HG03039 (cell line): ENCODE data around the gene DIPK1A.
"Not testable (repeated sequence)": the region's sequence is repeated elsewhere in the genome, so short reads cannot be mapped to it uniquely, and the experiment has no call there.

Source experiments
- ATAC-seq: cut with Tn5 transposase; IDR thresholded peaks from one replicate; pipeline ENCODE4 v1.9.1; 2021; ENCODE audit warnings: mild to moderate bottlenecking, moderate library complexity; ENCODE audit not compliant: unreplicated experiment

Gene DIPK1A

DNA sequence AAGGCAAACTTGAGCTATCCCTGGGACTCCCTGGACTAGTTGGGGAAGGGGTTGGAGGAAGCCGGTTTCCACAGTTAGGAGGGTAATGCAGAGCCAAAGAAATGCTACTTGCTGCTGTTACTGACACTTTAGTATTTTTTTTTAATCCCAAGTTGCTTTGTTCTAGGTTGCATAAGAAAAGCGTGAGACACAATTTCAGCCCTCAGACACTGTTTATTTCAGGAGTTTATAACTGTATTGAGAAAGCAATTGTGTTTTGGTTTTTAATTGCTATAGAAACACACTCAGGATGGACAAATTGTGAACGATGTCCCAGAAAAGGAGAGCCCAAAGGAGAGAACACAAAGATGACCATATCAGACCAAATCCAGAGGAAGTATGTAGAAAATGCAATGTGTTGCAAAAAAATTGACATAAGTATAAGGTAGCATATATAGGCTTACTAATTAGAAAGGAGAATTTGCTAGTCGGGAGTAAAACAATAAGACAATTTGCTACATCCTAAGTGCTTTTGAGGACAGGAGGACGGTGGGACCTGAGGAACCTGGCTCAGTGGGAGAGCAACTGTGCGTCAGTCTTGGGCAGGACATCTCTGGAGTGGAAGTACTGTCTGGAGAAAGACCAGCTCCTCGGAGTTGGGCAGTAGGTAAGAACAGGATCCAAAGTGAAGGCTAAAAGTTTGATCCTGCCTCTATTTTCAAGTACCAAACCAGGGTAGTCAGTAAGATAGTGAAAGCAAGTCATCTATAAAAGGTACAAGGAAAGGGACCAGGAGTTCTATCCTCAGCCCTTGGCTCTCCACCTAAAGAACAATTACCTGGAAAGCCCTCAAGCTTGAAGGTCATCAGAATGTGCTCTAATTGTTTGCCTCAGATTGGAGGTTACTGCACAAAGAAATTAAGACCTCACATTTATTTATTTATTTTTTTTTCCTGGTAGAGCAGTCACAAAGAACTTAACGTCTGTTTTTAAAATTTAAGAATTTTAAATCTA lies 39.9 kb downstream of the DIPK1A start:
- ATAC-seq: no peak

GRCh38 chr1:92916899-92917298 lies 44.4 kb downstream of the DIPK1A start:
- ATAC-seq: no peak

DNA sequence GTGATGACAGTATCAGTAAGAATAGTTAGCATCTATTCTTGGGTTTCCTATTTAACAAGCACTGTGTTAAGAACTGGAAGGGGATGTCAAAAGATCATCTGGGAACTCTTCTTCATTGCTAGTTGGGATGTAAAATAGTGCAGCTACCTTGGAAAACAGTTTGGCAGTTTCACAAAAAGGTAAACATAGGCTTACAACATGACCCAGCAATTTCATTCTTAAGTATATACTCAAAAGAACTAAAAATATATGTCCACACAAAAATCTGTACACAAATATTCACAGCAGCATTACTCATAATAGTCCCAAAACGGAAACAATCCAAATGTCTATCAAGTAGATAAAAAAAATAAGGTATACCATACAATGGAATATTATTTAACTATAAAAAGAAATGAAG lies 45.7 kb downstream of the DIPK1A start:
- no peak for ATAC-seq

GRCh38 chr1:92913093-92913819 lies 48.0 kb downstream of the DIPK1A start:
- no peak for ATAC-seq

GRCh38 chr1:92910081-92910480 lies 51.2 kb downstream of the DIPK1A start:
- ATAC-seq: no peak

GRCh38 chr1:92909321-92909720 lies 51.9 kb downstream of the DIPK1A start:
- no peak for ATAC-seq

DNA sequence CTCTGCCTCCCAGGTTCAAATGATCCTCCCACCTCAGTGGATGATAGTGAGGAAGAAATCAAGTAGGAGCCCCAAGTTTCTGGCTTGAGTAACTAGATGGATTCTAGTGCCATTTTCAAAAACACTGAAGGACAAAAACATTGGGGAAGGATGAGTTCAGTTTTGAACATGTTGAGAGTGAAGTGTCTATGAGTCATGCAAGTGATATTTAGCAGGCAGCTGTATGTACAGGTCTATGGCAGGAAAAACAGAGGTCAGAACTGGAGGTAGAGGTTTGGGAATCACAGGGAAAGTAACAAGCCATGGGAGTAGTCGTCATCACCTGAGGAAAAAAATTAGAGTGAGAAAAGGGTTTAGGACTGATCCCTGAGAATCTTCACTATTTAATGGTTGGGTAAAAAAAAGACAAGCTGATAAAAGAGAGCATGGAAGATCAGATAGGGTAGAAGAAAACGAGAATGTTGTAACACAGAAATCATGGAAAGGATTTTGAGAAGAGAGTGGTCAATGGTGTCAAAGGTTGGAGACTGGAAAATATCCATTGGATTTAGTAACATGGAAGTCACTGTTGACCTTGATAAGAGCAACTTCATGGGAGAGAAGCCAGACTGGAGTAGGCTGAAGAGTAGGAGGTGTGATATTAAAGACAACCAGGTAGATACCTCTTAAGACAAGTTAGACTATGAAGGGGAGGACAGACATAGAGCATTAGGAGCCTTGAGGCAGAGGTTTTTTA lies 53.1 kb downstream of the DIPK1A start:
- no peak for ATAC-seq

GRCh38 chr1:92903765-92904164 lies 57.5 kb downstream of the DIPK1A start:
- ATAC-seq: no peak

- no peak for ATAC-seq
Measured at GRCh38 chr1:92902406-92902744, 58.9 kb downstream of the DIPK1A start.

DNA sequence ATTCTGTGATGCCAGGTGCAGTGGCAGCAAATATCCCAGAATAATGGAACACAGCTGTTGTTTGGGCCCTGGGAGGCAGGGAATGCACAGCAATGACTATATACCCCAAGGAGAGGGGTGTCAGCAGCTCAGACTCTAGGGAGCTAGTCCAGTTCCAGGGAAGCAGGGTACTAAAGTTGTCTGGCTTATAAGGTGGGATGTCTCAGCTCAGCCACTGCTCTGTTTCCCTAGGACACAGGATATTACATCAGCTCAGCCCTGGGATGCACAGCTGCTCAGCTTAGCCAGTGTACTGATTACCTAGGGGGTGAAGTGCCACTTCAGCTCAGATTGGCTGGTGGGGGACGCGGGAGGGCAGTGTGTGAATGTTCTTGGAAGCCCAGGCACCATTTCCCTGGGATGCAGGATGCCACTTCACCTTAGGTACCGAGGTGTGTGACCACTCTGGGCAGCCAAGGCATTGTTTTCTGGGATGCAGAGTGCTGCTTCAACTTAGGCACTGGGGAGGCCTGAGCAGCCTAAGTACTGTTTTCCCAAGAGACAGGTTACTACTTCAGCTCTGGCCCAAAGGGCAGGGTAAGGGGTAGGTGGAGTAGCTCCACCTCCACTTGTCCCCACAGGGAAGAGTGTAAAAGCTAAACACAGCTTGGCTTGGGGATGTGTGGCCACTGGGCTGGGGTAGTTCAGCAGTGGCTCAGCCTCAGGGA lies 59.4 kb downstream of the DIPK1A start:
- ATAC-seq: no peak

- no peak for ATAC-seq
Measured at GRCh38 chr1:92901126-92901525, 60.1 kb downstream of the DIPK1A start.

GRCh38 chr1:92900539-92900938 lies 60.7 kb downstream of the DIPK1A start:
- no peak for ATAC-seq

DNA sequence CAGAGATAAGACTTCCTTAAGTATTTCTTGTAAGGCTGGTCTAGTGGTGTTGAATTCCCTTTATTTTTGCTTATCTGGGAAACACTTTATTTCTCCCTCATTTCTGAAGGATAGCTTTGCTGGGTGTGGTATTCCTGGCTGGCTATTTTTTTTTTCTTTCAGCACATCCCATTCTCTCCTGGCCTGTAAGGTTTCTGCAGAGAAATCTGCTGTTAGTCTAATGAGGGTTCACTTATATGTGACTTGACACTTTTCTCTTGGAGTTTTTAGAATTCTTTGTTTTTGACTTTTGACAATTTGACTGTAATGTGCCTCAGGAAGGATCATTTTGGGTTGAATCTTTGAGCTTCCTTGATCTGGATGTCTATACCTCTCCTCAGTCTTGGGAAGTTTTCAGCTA lies 61.5 kb downstream of the DIPK1A start:
- no peak for ATAC-seq

DNA sequence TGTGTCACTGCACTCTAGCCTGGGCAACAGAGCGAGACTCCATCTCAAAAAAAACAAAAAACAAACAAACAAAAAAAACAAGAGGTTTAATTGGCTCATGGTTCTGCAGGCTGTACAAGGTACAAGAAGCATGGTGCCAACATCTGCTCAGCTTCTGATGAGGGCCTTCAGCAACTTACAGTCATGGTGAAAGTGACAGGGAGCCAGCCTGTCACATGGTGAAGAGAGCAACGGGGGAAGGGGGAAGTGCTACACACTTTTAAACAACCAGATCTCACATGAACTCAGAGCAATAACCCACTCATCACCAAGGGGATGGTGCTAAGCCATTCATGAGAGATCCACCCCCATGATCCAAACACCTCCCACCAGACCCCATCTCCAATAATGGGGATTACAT lies 63.2 kb downstream of the DIPK1A start:
- ATAC-seq: not testable (repeated sequence)

GRCh38 chr1:92887465-92887864 lies 73.8 kb downstream of the DIPK1A start:
- no peak for ATAC-seq

DNA sequence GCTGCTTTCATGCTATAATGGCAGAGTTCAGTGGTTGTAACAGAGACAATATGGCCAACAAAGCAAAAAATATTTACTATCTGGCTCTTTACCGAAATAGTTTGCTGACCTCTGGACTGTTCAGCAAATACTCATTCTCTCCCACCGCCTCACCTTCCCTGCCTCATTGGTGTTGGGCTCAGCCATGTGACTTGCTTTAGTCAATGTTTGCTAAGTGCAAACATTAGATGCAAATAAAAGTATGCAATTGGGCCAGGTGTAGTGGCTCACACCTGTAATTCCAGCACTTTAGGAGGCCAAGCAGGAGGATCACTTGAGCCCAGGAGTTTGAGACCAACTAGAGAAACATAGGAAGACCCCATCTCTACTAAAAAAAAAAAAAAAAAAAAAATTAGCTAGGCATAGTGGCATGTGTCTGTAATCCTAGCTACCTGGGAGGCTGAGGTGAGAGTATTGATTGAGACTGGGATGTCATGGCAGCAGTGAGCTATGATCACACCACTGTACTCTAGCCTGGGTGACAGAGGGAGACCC lies 74.3 kb downstream of the DIPK1A start:
- ATAC-seq: no peak

DNA sequence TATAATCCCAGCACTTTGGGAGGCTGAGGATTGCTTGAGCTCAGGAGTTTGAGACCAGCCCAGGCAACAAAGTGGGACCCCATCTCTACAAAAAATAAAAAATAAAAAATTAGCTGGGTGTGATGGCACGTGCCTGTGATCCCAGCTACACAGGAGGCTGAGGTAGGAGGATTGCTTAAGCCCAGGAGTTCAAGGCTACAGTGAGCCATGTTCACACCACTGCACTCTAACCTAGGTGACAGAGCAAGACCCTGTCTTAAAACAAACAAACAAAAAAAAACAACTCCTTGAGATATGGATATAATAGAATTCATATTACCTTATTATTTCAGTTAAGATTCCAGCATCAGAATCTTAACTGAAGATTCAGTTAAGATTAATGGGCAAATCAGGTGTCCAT lies 77.1 kb downstream of the DIPK1A start:
- no peak for ATAC-seq

GRCh38 chr1:92883297-92883696 lies 78.0 kb downstream of the DIPK1A start:
- no peak for ATAC-seq

DNA sequence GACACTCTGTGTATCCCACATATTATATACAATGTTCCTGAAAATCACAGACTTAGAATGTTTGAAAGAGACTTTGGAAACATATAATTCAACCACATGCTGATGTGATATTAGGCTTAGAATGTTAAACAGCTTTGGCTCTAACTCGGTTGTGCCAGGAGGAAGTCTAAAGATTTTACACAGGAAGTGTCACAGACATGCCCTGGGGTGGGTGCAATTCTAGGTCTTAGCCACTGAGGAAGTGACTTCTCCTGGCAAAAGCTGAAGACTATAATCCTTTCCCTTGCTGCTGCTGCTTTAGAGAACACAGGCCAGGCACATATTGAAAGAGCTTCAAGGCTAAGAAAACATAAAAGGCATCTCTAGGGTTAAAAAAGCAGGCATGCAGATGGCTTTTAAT lies 78.4 kb downstream of the DIPK1A start:
- ATAC-seq: no peak

GRCh38 chr1:92881391-92881790 lies 79.9 kb downstream of the DIPK1A start:
- no peak for ATAC-seq
